ENCODE results near the gene FARP1. TPM values are rescaled to one million over a fixed set of nuclear protein-coding genes. Genes with fewer than 3 reads are reported as not detected.

The FARP1 gene
- total and polyA plus RNA-seq, 2 of the 13 experiments (the other 11 are each of a cell fraction or from before 2014, with no cell fraction given), result 70.6 to 126 TPM

DNA sequence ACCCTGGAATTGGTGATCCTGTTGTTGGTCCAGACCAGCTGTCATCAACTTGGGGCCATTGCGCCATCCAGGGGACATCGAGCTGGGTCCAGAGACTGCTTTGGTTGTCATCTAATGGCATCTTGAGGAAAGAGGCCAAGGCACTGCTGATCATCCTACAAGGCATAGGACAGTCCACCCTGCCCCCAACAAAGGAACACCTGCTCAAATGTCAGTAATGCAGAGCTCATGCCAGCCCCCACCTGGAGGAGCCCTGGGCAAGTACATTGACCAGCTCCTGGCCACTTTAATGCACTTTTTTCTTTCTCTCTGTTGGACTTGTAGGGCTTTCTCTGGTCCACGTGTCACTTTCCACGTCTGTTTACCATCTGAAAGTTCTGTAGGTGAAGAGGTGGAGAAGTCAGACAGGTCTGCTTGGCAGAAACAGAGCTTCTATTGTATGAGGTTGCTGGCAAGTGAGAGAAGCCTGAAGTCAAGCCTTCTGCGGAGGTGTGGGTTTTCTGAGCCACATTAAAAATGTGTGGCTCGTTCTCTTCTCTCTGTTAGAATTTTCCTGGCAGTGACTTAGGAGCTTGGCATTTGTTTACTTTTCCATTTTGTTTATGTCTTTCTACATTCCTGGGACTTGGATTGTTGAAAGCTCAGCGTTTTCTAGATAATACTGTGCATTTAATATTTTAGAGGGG, 158.2 kb downstream of the FARP1 start (continued):
- TF ChIP-seq CREB1 (IDR thresholded peaks at IDR 0.05), result no peak
- no peak for TF ChIP-seq CREB1 (CRISPR knock-in tag; IDR thresholded peaks at IDR 0.05)
- TF ChIP-seq SRSF1 (optimal IDR thresholded peaks at IDR 0.05; ENCODE audit: low read depth, low read length), result no peak
- no peak for TF ChIP-seq EED (CRISPR knock-in tag; IDR thresholded peaks at IDR 0.05)
- peak; percentile 58; the same call in 1 of the 2 replicates for TF ChIP-seq RCOR2 (CRISPR knock-in tag; IDR thresholded peaks at IDR 0.05)
- no peak for TF ChIP-seq USF2 (IDR thresholded peaks at IDR 0.05; ENCODE audit: low read depth, low read length)
- peak; percentile 24; the same call in 1 of the 2 replicates for TF ChIP-seq USF2 (CRISPR knock-in tag; IDR thresholded peaks at IDR 0.05; ENCODE audit: borderline replicate concordance)
- no peak for TF ChIP-seq NR1H2 (CRISPR knock-in tag; IDR thresholded peaks at IDR 0.05; ENCODE audit: borderline replicate concordance, low read depth)
- peak; percentile 60 for TF ChIP-seq SMAD3 (CRISPR knock-in tag; IDR thresholded peaks at IDR 0.05)
- no peak for TF ChIP-seq ZBTB44 (CRISPR knock-in tag; IDR thresholded peaks at IDR 0.05)
- no peak for TF ChIP-seq GPBP1L1 (CRISPR knock-in tag; IDR thresholded peaks at IDR 0.05)
- TF ChIP-seq ZNF350 (CRISPR knock-in tag; IDR thresholded peaks at IDR 0.05; ENCODE audit: borderline replicate concordance, low read depth), result peak; percentile 67; the same call in 1 of the 2 replicates
- TF ChIP-seq ZNF256 (CRISPR knock-in tag; conservative IDR thresholded peaks at IDR 0.05), result no peak
- no peak for TF ChIP-seq RNF2 (conservative IDR thresholded peaks at IDR 0.05; ENCODE audit: low read depth)
- TF ChIP-seq CHCHD3 (CRISPR knock-in tag; IDR thresholded peaks at IDR 0.05), result no peak
- TF ChIP-seq, protein P1, sequence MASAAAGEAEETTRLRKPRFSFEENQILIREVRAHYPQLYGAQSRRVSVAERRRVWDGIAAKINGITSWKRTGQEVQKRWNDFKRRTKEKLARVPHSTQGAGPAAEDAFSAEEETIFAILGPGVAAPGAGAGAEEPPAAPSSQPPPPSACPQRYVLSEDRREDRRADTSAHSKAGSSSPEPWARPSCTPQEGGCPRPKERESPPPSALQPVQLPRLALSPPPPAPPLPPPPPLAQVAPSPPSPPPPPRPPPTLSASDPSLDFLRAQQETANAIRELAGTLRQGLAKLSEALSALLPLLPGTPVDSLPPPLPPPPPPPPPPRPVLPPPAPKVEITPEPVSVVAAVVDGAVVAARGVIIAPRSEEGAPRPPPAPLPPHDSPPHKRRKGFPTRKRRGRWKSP (CRISPR knock-in tag; IDR thresholded peaks at IDR 0.05), result no peak; the same call in 1 of the 2 replicates
- TF ChIP-seq IRX3 (CRISPR knock-in tag; IDR thresholded peaks at IDR 0.05; ENCODE audit: borderline replicate concordance, low read depth), result no peak
- peak; percentile 66; the same call in 1 of the 2 replicates for TF ChIP-seq FOXK2 (IDR thresholded peaks at IDR 0.05)
- no peak for TF ChIP-seq ZBTB3 (CRISPR knock-in tag; IDR thresholded peaks at IDR 0.05; ENCODE audit: borderline replicate concordance, low read depth)
- no peak for TF ChIP-seq ZNF274 (CRISPR knock-in tag; IDR thresholded peaks at IDR 0.05)
- TF ChIP-seq RFX3 (CRISPR knock-in tag; IDR thresholded peaks at IDR 0.05), result no peak
- TF ChIP-seq, protein P2, sequence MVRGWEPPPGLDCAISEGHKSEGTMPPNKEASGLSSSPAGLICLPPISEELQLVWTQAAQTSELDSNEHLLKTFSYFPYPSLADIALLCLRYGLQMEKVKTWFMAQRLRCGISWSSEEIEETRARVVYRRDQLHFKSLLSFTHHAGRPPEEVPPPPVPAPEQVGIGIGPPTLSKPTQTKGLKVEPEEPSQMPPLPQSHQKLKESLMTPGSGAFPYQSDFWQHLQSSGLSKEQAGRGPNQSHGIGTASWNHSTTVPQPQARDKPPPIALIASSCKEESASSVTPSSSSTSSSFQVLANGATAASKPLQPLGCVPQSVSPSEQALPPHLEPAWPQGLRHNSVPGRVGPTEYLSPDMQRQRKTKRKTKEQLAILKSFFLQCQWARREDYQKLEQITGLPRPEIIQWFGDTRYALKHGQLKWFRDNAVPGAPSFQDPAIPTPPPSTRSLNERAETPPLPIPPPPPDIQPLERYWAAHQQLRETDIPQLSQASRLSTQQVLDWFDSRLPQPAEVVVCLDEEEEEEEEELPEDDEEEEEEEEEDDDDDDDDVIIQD (CRISPR knock-in tag; IDR thresholded peaks at IDR 0.05; ENCODE audit: low read depth), result 0 out of 2 replicates have a peak, but pooled peaks have one; percentile 41
- no peak for TF ChIP-seq ZNF678 (CRISPR knock-in tag; IDR thresholded peaks at IDR 0.05)
- TF ChIP-seq ZNF326 (CRISPR knock-in tag; IDR thresholded peaks at IDR 0.05; ENCODE audit: borderline replicate concordance), result no peak

Measured in HepG2 (cell line).